HG03039 (cell line): ENCODE measurements around the gene NRXN3.

Experiments used
- ATAC-seq: cut with Tn5 transposase; IDR thresholded peaks from one replicate; pipeline ENCODE4 v1.9.1; 2021; ENCODE audit warnings: mild to moderate bottlenecking, moderate library complexity; ENCODE audit not compliant: unreplicated experiment

The NRXN3 gene

DNA sequence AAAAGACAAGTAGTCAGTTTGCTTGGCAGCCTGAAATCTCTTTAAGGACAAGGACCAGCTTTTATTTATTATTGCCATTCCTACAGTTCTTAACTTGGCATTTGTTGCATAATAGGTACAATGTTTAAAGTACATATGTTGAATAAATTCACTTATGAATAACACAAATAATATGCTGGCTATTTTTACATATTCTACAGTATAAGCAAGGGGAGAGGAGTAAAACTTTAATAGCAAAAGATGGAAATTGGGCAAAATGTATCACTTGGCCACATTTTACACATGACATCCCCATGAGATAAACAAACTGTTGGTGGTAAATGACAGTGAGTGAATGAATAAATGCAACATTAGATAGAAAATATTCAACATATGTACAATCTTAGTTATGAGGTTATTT is 1708.1 kb downstream of the NRXN3 start:
- no peak for ATAC-seq

GRCh38 chr14:79878785-79879184 is 1708.6 kb downstream of the NRXN3 start:
- no peak for ATAC-seq

- no peak for ATAC-seq
These were observed 1711.1 kb downstream of the NRXN3 start for GRCh38 chr14:79881299-79881698.

DNA sequence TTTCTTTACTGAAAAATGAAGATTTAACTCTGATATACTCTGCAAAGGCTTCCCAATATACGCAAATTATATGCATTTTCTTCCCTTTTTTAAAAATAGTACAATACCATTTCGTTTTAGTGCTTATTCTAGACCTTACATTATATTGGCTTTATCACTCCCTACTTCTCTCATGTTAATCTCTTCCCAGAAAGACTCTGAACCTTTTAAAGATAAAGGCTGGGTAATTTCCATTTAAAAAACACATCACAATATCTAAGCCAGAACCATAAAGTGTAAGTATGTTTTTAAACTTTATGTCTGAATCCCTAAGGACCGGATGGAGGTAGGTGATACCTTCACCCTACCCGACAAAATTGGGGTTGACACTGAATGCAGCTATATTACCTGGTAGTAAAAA is 1720.4 kb downstream of the NRXN3 start:
- ATAC-seq = no peak

DNA sequence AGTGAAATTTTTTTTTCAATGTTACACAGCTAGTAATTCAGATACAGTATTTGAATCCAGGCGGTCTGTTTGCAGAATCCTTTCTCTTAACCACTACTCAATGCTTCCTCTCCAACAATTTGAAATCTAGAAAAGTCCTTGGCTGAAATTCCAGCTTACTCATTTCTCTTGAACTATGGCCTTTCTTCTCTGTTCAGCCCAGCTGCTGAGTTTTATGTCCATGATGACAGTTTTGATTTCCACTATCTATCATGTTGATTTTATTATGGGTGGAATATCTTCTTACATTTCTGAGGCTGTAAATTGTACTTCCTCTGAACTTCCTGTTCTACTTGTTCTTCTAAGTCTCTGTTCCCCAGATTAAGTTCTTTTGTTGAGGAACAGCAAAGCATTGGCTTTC is 1725.8 kb downstream of the NRXN3 start:
- no peak for ATAC-seq

DNA sequence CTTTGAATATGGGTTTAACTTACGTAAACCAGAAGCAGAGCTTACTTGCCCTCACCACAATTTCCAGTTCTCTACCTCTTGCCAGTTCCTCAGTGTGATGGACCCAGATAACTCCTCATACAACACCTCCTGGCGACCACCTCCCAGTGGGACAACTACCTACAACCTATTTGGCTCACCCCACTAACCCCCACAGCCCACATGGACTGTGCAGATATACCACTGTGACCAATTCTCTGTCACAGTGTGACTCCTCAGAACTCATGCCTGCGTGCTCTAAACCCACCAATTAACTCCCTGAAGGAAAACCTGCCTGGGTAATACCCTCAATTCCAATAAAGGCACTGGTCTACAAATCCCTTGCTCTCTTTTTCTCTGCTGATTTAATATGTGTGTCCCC is 1729.4 kb downstream of the NRXN3 start:
- no peak for ATAC-seq

DNA sequence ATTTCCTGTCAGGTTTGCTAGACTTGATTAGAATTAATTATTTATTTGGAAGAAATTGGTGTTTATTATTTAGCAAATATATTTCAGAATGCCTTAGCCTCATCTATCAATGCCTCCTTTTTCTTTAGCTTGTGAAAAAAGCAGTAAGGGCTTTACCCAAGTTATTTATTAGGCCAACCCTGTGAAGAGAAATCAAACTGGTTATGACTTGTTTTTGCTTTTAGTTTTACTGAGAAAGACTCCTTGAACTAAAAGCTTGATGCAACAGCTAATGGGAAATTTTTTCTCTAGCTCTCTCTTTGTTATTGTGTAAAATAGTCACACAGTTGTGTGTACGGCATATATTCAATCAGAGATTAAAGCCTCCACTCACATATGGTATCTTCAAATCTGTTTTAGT is 1734.3 kb downstream of the NRXN3 start:
- no peak for ATAC-seq

- no peak for ATAC-seq
These were observed 1736.8 kb downstream of the NRXN3 start for GRCh38 chr14:79906994-79907393.

- no peak for ATAC-seq
These were observed 1739.9 kb downstream of the NRXN3 start for GRCh38 chr14:79910086-79910485.

DNA sequence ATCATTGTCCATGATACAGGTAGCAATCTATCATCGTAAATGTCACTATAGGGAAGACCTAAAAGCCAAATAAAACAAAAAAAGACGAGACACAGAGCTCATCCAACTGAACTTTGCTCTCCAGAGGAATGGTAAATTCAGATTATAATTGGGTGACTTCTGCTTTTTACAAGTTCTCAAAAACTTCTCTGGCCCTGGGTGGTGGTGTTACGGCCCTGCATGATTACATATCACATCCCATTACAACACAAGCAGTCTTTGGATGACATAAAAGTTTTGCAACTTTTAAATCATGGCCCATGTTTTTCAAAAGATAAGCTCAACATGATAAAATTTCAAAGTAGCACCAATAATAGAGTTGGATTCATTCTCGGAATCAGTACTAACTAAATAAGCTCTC is 1741.6 kb downstream of the NRXN3 start:
- no peak for ATAC-seq

GRCh38 chr14:79914595-79914994 is 1744.4 kb downstream of the NRXN3 start:
- no peak for ATAC-seq

DNA sequence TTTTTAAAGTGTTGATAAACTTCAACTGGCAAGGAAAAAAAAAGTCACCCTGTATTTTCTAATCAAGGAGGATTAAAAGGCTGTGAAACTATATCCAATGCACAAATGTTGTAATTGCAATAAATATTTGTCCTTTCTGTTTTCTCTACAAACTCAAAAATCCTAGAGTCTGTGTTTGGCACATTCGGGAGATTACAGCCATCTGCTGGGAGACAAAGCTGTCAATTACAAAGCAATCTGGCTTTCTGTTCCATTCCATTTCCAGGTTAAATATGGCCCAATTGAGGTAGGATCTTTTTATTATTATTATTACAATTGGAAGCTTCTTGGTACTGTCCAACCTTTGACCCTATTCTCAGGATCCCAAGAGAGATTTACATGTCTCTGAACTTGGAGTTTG is 1745.2 kb downstream of the NRXN3 start:
- no peak for ATAC-seq

GRCh38 chr14:79916281-79916680 is 1746.1 kb downstream of the NRXN3 start:
- ATAC-seq = no peak

DNA sequence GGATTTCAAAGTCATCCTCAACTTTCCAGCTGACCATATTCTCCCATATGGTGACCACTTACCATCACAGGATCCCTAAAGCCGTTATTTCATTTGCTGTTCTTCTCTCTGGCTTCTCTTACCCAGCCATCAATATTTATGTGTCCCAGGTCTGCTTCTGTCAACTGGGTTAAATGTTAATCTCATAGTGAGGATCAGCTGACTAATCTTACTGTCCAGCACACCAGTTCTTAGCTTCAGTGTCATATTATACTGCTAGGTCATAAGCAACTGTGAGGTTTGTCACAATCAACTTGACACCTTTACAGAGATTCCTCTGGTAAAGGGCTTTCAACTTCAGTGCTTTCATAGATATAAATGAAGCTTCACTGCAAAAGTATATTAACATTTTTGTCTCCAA is 1746.7 kb downstream of the NRXN3 start:
- no peak for ATAC-seq
